Right renal cortex interstitium (tissue), 3 donors: ENCODE data around the gene SFRP2. TPM values are rescaled to one million over a fixed set of nuclear protein-coding genes. Genes with fewer than 3 reads are reported as not detected.

ENCODE experiments used
- DNase-seq, 3 donors: peaks; one replicate each; pipeline ENCODE4 v3.0.0-alpha.2; 2013; ENCODE audit warnings: low read depth in 3 of 3, low spot score in 2 of 3
- polyA plus RNA-seq, 3 donors: library from polyadenylated mRNA; unstranded; fragments of 120-200 nt; gene quantifications; one replicate each; pipeline ENCODE4 v1.2.1, GENCODE V29; 2013; ENCODE audit not compliant: insufficient read length in 3 of 3

Gene SFRP2
- polyA plus RNA-seq, 3 donors: 15.4 to 18.4 (median 16.5) TPM

DNA sequence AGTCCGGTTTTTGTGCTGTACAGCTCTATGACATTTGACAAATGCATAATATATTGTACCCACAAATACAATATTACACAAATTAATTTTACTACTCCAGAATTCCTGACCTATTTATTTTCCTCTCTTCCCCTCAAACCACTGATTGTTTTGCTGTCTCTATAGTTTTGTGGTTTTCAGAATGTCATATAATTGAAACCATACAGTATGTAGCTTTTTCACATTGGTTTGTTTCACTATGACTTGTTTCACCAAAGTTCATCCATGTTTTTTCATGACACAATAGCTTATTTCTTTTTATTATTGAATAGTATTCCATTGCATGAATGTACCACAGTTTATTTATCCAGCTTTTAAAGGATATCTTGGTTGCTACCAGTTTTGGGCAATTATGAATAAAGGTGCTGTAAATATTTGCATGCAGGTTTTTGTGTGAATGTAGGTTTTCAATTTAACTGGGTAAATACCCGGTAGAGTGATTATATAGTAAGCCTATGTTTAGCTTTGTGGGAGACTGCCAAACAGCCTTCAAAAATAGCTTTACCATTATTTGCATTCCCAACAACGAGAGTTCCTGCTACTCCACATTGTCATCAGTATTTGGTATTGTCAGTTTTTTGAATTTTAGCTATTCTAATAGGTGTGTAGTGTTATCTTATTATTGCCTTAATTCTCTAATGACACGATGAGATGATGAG is 55.0 kb downstream of the SFRP2 start:
- no peak for DNase-seq

DNA sequence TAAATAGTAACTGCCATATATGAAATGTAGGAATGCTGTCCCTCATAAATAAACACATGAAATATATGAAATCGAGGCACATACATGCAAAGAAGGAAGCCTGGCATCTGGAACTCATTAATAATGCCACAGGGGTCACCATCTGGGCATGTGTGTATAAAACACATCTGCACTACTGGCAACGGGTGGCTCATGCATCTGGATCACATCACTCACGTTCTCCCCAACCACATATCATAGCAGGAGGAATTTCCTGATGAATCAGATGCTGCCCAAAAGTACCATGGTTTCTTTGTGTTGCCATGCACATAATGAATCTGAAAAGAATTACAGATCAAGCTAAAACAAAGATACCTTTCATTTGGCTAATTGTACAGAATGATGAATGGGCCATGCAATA is 57.6 kb downstream of the SFRP2 start:
- DNase-seq: no peak

Other genes with a start within 250 kb of the SFRP2 start
- 1 to 10 TPM; 6.5 to 7.2 (median 6.8) TPM for gene TLR2, start 104.8 kb downstream of the SFRP2 start, polyA plus RNA-seq
- 1 to 10 TPM; 4.1 to 5.7 (median 5.6) TPM for gene RNF175, start 29.1 kb downstream of the SFRP2 start, polyA plus RNA-seq